NCI-H128 (cell line): ENCODE measurements around the gene ZNF736.
A peak's percentile ranks its signal among the peaks of the same experiment; 100 is the strongest.
"Not testable (repeated sequence)": the region's sequence is repeated elsewhere in the genome, so short reads cannot be mapped to it uniquely, and the experiment has no call there.

Experiments used
- DNase-seq: peaks from one replicate; lab custom pipeline; 2025; ENCODE audit not compliant: unreplicated experiment; lab: John Stamatoyannopoulos, UW

Gene ZNF736

DNA sequence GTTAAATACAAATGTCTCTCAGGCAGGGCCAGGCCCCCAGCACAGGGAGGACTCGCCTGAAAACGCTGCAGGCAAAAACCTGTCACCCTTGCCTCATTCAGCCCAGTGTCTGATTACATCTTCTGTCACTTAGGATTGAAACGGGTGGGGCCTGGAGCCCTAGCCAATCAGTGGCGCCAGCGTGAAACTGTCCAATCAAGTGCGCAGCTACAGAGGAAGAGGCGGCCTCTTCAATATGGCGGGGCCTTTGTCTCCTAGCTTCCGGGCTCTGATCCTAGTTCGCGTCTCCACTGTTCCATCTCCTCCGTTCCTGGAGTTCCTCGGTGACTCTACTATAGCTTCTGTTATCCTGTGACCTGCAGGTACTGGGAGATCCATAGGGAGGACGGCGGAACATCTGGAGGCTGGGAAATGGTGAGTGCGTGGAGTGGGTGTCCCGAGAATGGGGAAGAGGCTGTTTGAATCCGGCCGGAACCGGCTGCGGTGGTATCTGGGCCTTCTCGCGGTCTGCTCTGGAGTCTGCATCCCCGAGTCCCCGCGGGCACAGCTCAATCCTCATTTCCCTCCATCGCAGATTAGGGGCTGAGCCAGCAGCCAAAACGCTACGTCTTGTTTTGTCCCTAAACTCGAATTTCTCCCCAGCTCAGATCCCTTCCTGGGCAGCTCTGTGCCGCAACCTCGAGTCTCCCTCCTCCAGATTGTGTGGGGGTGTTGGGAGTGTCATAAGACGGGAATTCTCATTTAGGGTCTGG is at the start of gene ZNF736:
Gene ZNF736 (plus strand): TSS at position 222 of the 752 bp plus-strand sequence. CDS start 190 bp downstream, at position 412.
- peak; percentile 93 for DNase-seq

DNA sequence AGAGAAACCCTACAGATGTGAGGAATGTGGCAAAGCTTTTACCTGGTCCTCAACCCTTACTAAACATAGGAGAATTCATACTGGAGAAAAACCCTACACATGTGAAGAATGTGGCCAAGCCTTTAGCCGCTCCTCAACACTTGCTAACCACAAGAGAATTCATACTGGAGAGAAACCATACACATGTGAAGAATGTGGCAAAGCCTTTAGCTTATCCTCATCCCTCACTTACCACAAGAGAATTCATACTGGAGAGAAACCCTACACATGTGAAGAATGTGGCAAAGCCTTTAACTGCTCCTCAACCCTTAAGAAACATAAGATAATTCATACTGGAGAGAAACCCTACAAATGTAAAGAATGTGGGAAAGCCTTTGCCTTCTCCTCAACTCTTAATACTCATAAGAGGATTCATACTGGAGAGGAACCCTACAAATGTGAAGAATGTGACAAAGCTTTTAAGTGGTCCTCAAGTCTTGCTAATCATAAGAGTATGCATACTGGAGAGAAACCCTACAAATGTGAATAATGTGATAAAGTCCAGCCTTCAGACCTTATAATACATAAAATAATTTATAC is 47.3 kb upstream of the ZNF736 start:
- DNase-seq = no peak

DNA sequence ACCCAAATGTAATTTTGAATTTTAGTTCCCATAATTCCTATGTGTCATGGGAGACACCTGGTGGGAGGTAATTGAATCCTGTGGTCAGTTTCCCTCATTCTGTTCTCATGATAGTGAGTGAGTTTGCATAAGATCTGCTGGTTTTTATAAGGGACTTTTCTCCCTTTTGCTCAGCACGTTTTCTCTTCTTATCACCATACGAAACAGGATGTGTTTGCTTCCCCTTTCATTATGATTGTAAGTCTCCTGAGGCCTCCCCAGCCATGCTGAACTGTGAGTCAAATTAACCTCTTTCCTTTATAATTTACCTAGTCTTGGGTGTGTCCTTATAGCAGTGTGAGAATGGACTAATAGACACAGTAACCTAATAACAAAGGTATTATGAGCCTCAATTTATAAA is 36.1 kb upstream of the ZNF736 start:
- no peak for DNase-seq

DNA sequence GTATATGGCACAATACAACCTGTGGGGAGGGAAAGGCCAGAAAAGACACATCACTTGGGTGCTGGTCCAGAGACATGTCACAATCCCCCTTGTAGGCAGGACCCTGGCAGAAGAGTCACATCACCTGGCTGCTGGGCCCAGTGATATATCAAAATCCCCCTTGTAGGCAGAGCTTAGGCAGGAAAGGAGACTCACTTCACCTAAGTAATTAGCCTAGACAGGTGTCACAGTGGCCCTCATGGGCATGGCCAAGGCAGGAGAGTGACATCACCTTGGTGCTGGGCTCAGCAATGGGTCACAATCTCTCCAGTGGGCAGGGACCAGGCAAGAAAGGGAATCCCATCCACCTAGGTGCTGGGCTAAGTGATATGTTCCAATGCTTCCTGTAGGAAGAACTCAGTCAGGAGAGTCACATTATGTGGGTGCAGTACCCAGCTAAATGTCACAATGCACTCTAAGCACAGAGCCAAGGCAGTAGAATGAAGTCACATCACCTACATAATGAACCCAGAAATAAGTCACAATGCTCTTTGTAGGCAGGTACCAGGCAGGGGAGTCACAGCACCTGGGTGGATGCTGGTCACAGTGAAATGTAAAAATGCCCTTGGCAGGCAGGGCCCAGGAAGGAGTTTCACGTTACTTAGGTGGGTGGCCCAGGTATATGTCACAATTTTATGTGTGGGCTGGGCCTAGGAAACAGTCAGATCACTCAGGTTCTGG is 18.9 kb upstream of the ZNF736 start:
- no peak for DNase-seq

DNA sequence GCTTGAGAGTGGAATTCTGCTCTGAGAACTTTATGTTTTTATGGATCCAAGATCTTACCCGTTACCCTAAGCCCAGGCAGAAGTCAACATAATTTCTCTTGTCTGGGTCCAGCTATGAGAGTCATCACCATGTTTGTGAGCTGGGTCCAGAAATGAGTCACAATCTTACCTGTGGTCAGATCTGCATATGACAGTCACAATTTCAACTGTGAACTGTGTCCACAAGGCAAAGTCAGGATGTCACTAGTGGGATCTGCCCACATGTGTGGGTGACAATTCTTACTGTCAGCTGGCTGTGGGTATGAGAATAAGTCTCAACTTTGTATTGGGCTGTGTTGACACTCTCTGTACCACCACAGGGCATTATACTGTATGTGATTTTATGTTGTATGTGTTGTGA is 16.3 kb upstream of the ZNF736 start:
- not testable (repeated sequence) for DNase-seq

DNA sequence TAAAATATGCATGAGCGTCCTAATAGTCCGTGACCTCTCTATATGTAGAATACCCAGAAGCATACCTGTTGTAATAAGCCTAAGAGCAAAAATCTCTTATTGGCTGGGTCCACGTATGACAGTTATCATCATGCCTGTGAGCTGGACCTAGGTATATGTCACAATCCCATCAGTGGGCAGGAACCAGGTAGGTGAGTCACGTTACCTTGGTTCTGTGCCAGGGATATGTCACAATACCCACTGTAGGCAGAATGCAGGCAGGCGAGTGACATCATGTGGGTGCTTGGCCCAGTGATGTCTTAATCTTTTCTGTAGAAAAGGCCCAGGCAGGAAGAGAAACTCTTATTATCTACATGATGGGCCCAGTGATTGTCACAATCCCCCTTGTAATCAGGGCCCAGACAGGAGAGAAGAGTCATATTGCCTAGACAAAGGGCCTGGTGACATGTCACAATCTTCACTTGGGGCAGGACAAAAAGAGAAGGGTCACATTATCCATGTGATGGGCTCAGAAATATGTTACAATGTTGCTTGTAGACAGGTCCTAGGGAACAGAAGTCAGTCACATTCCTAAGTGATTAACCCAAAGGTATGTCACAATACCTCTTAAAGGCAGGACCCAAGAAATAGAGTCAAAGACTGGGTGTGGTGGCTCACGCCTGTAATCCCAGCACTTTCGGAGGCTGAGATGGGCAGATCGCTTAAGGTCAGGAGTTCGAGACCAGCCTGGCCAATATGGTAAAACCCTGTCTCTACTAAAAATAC is 12.9 kb upstream of the ZNF736 start:
- no peak for DNase-seq

DNA sequence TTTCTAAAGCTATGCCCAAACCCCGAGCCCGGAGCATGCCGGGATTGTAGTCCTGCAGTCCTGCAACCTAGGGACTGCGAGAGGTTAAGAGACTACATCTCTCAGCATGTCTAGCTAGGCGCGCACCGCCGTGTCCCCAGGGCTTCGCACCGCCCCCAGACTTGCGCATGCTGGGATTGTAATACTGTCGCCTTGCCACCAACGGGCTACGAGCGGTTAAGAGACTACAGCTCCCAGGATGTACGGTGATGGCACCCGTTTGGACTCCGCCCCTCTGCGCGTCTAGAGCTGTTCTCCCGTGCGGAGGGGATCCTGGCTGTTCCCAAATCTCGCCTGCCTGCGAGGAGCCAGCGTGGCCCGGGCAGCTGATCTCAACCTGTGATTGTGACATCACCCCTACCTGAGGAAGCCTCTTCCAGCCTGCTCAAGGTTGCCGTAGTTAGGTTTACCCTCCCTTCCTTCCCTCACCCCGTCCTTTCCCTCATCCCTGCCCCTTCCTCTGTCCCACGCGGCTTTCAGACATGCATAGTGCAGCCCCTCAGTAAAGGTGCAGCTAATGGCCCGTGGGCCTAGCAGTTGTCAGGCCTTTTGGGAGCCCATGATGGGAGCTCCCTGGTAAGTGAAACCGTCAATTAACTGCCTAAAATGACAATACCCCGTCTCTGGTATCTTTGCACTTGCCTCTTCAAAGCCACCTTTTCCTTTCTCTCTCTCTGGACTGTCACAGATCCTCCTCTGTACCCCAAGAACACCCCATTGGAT is 6.3 kb upstream of the ZNF736 start:
- peak; percentile 85 for DNase-seq

DNA sequence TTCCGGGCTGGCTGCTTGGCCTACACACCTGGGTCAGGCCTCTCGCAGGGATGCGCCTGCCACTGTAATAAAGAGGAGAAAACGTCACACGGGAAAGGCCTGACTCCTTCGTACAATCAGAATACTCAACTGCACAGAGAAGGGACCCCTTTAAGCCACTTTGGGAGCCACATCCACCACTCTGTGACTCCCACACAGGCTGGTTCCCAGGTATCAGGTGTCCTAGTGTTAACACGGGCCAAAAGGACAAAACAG is 5.8 kb upstream of the ZNF736 start:
- no peak for DNase-seq

DNA sequence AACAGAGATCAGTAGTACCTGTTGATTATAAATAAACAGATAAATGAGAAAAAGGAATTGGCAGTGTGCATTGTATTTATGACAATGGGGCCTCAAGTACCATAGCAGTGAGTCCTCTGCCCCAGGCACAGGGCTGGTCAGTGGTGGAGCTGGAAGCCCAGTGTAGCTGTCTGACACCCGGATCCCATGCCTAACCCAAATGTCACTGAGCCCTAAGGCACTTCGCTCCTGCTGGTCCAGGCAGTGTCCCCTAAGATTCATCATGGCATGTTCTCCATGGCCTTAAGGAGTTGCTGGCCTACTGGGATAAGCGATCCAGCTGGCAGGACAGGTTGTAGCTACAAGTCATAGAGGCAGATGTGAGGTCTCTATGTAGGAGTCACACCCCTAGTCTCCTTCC is 3.3 kb upstream of the ZNF736 start:
- no peak for DNase-seq

DNA sequence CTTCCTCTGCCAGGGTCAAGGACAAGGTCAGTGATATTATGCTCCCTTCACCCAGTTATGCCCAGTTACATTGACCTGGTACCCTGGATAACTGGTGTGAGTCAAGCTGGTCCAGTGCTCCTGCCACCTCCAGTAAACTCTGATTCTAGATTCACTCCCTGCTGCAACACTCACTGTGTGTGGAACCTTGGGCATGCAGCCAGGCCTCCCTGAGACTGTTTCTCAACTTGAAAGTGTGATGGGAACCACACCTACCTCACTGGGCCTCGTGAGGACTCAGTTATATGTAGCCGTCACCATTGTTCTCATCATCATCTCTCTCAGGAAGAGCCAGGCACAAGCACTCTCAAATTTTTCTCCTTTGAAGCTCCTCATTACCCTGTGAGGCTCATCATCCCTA is 935 bp upstream of the ZNF736 start:
- DNase-seq = no peak

DNA sequence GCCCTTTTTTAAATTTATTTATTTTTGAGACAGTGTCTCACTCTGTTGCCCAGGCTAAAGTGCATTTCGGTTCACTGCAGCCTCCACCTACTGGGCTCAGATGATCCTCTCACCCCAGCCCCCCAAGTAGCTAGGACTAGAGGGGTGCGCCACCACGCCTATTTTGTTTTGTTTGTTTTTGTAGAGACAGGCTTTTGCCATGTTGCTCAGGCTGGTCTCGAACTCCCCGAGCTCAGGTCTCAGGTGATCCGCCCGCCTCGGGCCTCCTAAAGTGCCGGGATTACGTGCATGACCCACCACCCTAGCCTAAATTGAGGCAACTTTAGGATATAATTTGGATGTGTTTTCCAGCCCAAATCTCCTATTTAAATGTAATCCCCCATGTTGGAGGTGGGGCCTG is 805 bp downstream of the ZNF736 start:
- DNase-seq = no peak

DNA sequence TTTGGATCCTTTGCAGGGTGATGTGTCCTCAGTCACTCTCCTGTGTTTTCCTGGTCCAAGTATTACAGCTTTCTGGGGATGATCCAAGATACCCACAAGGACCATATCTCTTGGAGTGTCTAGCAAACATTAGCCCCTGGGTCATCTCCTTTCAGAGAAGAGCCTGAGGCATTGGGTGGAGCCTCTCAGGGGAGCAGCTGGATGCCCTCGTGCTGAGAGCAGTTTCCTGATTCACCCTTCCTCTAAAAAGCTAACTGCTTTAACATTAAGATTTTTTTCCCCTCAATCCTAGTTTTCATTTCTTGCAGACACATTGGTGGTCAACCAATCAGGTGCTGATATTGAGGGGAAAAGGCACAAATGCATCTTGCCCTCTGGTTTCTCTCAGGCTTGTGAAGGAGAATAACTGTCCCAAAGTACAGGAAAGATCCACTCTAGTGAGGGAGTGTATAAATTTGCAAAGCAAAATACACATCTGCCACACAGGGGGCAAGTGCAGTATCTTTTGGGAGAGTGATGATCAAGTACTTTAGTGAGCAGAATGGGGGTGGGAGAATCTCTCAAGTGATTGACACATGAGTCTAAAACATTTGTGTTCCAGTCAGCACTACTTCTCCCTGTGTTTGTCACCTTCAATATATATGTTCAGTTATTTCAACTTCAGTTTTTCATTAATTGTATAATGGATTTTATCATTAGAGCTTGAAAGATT is 2.4 kb downstream of the ZNF736 start:
- not testable (repeated sequence) for DNase-seq

DNA sequence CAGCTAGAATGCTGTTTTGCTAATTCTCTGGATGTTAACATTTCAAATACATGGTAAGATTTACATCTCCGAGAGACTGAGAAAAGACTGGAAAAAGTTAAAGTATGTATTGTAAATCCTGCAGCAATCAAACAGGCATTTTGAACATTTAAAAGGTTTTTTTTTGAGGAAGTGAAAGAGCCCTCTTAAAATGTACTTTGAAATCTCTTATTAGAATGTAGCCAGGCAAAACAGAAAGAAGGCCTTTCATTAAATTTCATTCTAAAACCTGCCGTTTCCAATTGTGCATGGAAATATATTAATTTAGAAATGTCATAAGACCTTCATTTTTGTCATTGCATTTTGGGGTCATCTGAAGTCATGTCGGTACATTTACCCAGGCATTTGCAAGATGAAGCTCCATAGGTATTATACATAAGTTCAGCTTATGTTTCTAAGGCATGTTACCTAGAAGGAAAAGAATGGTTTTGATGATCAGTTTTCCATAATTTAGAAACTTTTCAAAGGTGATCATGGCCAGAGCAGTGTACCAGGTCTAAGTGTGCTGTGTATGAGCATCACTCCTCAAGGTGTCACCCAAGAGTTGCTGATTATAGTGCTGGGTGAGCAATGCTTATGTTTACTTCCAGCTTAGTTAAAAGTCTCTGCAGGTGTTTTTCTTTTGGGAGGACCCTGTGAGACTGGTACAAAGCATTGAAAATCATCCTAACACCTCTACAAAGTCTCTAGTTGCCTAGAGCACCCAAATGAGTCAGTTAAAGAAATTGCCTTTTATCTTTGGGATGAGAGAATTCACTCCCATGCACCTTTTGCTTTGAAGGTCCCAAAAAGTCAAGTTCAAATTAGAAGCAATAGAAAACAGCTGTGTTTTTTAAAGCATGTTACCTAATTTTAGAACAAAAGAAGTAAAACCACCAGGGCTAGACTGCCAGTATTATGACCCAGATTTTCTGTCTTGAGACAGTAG is 7.1 kb downstream of the ZNF736 start:
- no peak for DNase-seq

DNA sequence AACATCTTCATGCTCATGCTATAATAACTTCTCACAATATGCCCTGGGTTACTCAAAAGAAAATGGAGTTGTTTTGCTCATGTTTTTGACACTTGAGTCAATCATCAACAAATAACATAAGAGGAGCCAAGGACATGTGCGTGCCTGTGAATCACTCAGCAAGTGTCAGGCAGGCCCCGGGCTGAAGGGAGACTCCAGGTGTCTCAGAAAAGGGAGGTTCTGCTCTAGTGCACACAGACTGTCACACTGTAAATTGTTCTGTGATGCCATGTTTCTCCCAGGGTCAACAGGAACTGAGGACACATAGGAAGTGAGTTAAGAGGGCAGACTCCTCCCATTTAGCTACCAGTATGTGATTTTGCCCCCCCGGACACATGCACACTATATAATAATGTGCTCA is 10.4 kb downstream of the ZNF736 start:
- DNase-seq = not testable (repeated sequence)

DNA sequence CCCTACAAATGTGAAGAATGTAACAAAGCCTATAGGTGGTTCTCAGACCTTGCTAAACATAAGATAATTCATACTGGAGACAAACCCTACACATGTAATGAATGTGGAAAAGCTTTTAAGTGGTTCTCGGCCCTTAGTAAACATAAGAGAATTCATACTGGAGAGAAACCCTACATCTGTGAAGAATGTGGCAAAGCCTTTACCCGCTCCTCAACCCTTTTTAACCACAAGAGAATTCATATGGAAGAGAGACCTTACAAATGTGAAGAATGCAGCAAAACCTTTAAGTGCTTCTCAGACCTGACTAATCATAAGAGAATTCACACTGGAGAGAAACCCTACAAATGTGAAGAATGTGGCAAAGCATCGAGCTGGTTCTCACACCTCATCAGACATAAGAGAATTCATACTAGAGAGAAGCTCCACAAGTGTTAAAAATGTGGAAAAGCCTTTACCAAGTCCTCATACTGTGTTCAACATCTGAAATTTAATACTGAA is 35.0 kb downstream of the ZNF736 start:
- not testable (repeated sequence) for DNase-seq

DNA sequence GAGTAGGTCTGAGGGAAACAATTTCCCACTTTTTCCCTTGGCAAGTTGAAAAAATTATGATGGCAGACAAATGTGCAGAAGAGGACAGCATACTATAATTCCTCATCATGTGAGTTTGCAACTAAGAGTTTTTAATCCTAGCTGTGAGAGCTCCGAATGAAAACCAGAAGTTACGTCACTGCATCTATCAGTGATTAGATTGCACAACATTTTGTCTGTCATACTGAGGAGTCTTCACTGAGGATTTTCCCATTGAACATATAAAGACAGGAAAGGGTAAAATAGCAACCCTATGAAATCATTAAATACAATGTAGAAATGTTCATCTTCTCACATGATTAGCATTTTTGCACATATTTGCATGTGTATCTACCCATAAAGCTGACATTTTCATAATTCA is 45.8 kb downstream of the ZNF736 start:
- no peak for DNase-seq

DNA sequence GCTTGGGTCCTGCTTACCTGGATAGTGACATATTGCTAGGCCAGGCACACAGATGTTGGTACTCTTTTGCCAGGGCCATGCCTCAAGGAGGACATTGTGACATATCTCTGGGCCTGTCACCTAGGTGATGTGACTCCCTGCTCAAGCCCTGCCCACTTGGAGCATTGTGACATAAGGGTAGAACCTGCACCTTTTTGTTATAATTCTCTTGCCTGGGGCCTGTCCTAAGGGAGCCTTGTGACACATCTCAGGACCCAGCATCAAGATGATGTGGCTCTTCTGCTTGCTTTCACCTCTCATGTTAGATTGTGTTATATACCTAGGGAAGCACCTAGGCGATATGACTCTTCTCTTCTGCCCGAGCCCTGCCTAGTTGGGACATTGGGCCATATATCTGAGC is 57.4 kb downstream of the ZNF736 start:
- DNase-seq = no peak

DNA sequence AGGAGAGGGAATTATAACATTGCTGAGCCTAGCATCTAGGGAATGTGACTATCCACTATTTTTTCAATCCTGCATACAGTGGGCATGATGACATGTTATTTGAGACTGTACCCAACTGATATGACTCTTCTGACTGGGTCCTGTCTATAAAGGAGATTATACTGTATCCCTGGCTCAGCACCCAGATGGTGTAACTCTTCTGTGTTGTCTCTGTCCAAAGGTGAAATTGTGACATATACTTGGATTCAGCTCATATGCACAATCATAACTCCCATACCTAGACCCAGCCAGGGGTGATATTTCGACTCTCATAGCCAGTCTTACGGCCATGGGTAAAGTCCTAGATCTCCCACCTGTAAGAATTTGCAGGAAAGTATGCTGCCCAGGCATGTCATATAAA is 59.3 kb downstream of the ZNF736 start:
- DNase-seq = no peak

DNA sequence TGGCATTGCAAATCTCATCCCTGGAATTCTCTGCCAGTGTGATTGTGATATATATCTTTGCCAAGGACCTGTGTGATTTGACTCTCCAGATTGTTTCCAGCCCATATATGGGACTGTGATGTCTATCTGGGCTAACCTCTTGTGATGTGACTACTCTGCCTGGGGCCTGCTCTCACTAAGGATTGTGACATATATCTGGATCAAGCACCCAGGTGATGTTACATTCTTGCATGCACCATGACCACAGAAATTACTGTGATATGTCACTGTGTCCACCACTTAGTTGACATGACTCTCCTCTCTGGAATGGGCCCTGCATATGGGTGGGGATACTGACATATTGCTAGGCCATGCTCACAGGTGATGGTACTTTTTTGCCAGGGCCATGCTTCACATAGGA is 86.6 kb downstream of the ZNF736 start:
- DNase-seq = no peak
